Endothelial cell (in vitro differentiated cells): ENCODE results near the gene AHI1. TPM values are rescaled to one million over a fixed set of nuclear protein-coding genes. Genes with fewer than 3 reads are reported as not detected.
"Not testable (repeated sequence)": the region's sequence is repeated elsewhere in the genome, so short reads cannot be mapped to it uniquely, and the experiment has no call there.

ENCODE experiments used
- DNase-seq: peaks from one replicate; pipeline ENCODE4 v3.0.0; 2021; ENCODE audit warnings: low spot score
- H3K27ac Mint-ChIP-seq: one replicate; pipeline ENCODE4 v1.8.0; 2021; ENCODE audit warnings: mixed read lengths, inconsistent platforms; ENCODE audit not compliant: unreplicated experiment
- H3K27me3 Mint-ChIP-seq: one replicate; pipeline ENCODE4 v1.8.0; 2021; ENCODE audit warnings: mild to moderate bottlenecking, moderate library complexity, mixed read lengths, inconsistent platforms; ENCODE audit not compliant: unreplicated experiment
- H3K36me3 Mint-ChIP-seq: one replicate; pipeline ENCODE4 v1.8.0; 2021; ENCODE audit warnings: mild to moderate bottlenecking, low read depth, mixed read lengths, inconsistent platforms; ENCODE audit not compliant: unreplicated experiment
- H3K4me1 Mint-ChIP-seq: one replicate; pipeline ENCODE4 v1.8.0; 2021; ENCODE audit warnings: mild to moderate bottlenecking, mixed read lengths, inconsistent platforms; ENCODE audit not compliant: unreplicated experiment
- H3K4me3 Mint-ChIP-seq: one replicate; pipeline ENCODE4 v1.8.0; 2021; ENCODE audit warnings: mild to moderate bottlenecking, mixed read lengths, inconsistent platforms; ENCODE audit not compliant: unreplicated experiment
- H3K9me3 Mint-ChIP-seq: one replicate; pipeline ENCODE4 v1.8.0; 2021; ENCODE audit warnings: mixed read lengths, inconsistent platforms; ENCODE audit not compliant: unreplicated experiment
- total RNA-seq: library from RNA; stranded (reverse); fragmentation: NEBNext Ultra II Directional; extraction: Animal tissue kit (Norgen Biotek cat#: 25700); gene quantifications from one replicate; pipeline ENCODE4 v1.2.1, GENCODE V29; 2021; ENCODE audit not compliant: unreplicated experiment
- TF ChIP-seq, protein P1 (sequence below): fragments of 200-600 bp; sonication (generic); IDR thresholded peaks from one replicate; pipeline ENCODE4 v1.5.0; 2021; ENCODE audit warnings: antibody characterized with exemption; ENCODE audit not compliant: unreplicated experiment

The AHI1 gene
- total RNA-seq, 1 donor from 2014 or later: 12.6 TPM

DNA sequence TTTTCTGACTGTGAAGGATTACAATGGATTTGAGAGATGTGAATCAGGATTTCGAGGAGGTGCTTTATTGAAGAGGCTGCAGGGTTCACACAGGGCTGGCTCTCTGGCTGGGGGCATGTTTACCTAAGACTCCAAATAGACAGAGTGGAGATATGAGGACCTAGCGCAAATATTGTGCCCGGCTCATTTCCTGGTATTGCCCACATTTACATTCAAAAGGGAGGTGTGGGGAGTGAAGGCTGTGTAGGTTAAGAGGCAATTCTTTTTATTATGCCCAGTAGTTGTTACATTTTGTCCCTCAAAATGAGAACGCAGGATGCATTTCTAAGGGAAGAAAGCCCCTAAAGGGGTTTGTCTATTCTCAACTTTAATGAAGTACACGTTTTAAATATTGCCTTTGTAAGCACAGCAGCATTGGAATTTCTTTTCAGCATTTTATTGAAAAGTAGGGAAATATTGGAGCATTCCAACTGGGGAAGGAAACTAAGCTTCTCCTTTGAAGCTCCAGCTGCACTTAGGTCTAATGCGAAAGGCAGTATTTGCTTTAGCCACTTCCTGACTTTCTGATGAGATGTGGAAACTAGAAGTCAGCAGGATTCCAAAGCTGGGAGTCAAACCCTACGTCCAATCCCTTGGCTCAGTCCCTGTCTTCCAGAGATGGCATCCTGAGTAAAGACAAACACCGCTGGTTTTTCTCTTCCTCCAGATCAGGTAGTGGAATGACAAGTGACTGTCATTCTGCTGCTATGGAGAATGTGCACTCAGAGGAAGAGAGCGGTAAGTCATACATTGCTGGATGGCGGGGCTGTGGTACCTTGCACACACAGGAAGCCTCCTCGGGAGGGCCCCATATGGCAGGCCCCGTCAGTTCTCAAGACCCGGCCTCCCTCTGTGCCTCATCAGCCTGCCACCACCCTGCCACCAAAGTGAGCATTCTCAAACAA is 245.8 kb downstream of the AHI1 start:
- Mint-ChIP-seq H3K4me3 (peak overlapping the region; percentile 43), H3K27me3 (peaks cover 5% of the 10 kb centered on the region), H3K36me3 (peaks cover 17% of the 10 kb centered on the region), H3K9me3 (no peaks in the 10 kb centered on the region), H3K4me1 (peaks cover 60% of the 10 kb centered on the region), H3K27ac (peak overlapping the region; percentile 92)
- no peak for DNase-seq
- TF ChIP-seq, protein P1, sequence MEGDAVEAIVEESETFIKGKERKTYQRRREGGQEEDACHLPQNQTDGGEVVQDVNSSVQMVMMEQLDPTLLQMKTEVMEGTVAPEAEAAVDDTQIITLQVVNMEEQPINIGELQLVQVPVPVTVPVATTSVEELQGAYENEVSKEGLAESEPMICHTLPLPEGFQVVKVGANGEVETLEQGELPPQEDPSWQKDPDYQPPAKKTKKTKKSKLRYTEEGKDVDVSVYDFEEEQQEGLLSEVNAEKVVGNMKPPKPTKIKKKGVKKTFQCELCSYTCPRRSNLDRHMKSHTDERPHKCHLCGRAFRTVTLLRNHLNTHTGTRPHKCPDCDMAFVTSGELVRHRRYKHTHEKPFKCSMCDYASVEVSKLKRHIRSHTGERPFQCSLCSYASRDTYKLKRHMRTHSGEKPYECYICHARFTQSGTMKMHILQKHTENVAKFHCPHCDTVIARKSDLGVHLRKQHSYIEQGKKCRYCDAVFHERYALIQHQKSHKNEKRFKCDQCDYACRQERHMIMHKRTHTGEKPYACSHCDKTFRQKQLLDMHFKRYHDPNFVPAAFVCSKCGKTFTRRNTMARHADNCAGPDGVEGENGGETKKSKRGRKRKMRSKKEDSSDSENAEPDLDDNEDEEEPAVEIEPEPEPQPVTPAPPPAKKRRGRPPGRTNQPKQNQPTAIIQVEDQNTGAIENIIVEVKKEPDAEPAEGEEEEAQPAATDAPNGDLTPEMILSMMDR: no peak

DNA sequence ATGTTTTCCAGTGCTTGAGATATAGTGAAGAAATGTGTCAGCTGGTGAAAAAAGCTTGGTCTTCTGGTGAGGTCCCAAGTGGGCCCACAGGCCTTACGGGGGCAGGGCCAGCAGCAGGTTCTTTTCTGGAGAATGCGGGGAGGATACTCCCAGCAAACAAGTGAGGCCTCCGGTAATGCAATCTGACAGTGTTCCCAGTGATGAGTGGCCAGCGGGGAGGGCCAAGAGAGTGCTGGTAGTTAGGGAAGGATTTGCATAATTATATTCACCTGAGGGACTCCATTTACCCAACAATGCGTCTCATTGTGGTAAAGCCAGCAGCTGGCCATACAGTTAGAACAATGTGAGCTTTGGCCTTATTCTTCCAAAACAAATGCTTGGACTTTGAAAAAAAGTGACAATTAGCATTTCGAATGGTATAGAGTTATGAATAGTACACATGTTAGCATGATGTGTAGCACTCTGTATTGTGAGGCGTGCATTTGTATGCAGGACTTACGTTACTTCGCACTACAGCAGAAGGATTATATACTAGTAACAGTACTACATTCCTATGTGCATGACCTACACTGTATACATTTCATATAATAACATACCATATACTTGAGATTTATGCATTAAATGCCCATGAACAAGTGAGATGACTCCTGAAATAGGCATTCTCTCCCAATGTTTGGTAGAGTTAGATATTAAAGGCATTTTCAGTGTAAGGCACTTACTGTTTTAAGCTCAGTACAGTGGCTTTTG is 246.6 kb downstream of the AHI1 start:
- H3K4me1 Mint-ChIP-seq: peaks cover 55% of the 10 kb centered on the region
- H3K36me3 Mint-ChIP-seq: peaks cover 16% of the 10 kb centered on the region
- H3K27me3 Mint-ChIP-seq: peaks cover 5% of the 10 kb centered on the region
- H3K9me3 Mint-ChIP-seq: no peaks in the 10 kb centered on the region
- TF ChIP-seq, protein P1: no peak
- no peak for DNase-seq
- H3K27ac Mint-ChIP-seq: peak overlapping the region; percentile 92
- H3K4me3 Mint-ChIP-seq: peak overlapping the region; percentile 43

DNA sequence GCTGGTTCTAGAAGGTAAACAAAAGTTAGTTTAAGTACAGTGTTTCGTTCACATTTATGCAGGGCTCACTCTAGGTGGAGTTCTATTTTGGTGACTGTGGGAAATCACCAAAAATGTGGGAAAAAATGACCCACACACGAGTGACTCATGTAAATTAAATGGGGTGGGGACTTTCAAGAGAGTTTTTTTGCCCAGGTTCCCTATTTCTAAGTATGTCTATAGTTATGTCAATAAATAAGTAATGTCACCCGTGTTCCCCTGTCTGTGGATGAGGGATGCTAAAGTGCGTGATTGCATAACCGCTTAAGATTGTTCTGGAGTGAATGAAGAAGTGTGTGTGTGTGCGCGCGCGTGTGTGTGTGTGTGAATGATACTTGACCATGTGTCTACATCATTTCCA is 247.3 kb downstream of the AHI1 start:
- Mint-ChIP-seq H3K9me3 (no peaks in the 10 kb centered on the region), H3K4me1 (peaks cover 56% of the 10 kb centered on the region), H3K4me3 (peak overlapping the region; percentile 54), H3K36me3 (peaks cover 9% of the 10 kb centered on the region), H3K27me3 (peaks cover 5% of the 10 kb centered on the region), H3K27ac (peak overlapping the region; percentile 92)
- no peak for DNase-seq
- TF ChIP-seq, protein P1: no peak

DNA sequence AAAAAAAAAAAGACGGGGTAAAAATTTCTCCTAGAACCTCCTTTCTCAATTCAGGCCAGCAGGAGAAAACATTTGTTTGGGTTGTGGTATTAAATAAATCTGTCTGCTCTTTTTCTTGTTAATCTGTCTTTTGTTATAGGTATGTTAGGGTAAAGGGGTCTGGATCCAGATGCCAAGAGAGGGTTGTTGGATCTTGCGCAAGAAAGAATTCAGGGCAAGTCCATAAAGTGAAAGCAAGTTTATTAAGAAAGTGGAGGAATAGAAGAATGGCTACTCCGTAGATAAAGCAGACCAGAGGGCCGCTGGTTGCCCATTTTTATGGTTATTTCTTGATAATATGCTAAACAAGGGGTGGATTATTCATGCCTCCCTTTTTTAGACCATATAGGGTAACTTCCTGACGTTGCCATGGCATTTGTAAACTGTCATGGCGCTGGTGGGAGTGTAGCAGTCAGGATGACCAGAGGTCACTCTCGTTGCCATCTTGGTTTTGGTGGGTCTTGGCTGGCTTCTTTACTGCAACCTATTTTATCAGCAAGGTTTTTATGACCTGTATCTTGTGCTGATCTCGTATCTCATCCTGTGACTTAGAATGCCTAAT is 251.0 kb downstream of the AHI1 start:
- H3K36me3 Mint-ChIP-seq: not testable (repeated sequence)

DNA sequence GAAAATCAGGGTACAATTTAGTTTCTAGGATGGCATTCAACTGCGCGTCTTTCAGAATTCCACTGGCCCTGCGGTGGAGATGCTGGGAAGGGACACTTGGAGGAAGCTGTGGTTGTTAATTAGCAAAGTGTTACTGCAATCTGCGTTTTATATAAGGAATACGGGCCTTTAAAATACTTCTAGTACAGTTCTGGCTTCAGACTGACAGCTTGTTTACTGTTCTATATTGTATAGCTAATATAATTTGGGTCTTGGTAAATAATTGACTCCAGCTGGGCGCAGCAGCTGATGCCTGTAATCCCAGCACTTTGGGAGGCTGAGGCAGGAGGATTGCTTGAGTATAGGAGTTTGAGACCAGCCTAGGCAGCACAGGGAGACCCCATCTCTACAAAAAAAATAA is 252.7 kb downstream of the AHI1 start:
- Mint-ChIP-seq H3K36me3 (no peaks in the 10 kb centered on the region), H3K27ac (peak overlapping the region; percentile 77), H3K4me1 (peaks cover 36% of the 10 kb centered on the region), H3K4me3 (no peak overlapping the region), H3K27me3 (peaks cover 4% of the 10 kb centered on the region), H3K9me3 (no peaks in the 10 kb centered on the region)
- TF ChIP-seq, protein P1: no peak
- DNase-seq: no peak

More for the DNA sequence above, 251.0 kb downstream of the AHI1 start:
- H3K27me3 Mint-ChIP-seq, H3K27ac Mint-ChIP-seq, H3K9me3 Mint-ChIP-seq, H3K4me3 Mint-ChIP-seq, DNase-seq: not testable (repeated sequence)
- H3K4me1 Mint-ChIP-seq: peaks cover 52% of the 10 kb centered on the region
